H1 (cell line): Measurements from ENCODE around the gene ABHD11. TPM values are rescaled to one million over a fixed set of nuclear protein-coding genes. Genes with fewer than 3 reads are reported as not detected.

Experiments used
- NANOG ChIP-seq: IDR thresholded peaks from 2 replicates; pipeline ENCODE4 v1.6.1; 2011; ENCODE audit warnings: low read length, low read depth, mild to moderate bottlenecking, inconsistent platforms; ENCODE audit not compliant: insufficient read depth, poor library complexity, severe bottlenecking
- TAF7 ChIP-seq: optimal IDR thresholded peaks from 2 replicates; pipeline ENCODE3; 2011; ENCODE audit warnings: low read depth, mild to moderate bottlenecking, inconsistent platforms, low read length, moderate library complexity, borderline replicate concordance
- ZNF274 ChIP-seq: IDR thresholded peaks from 2 replicates; pipeline ENCODE4 v1.7.0; 2012; ENCODE audit warnings: low read length, borderline replicate concordance; ENCODE audit errors: extremely low read depth
- polyA plus RNA-seq, 7 experiments: library from polyadenylated mRNA; depleted of rRNA in 3 of 7; stranded (reverse) in 5 of 7; unstranded in 2 of 7; fragments of >200 nt in 5 of 7; fragments of 200-250 nt in 2 of 7; gene quantifications; 1 replicate in 5 of 7; 2 replicates in 1 of 7; 4 replicates in 1 of 7; pipeline versions ENCODE4 v1.2.1 to v1.2.3, GENCODE V29; 2011 to 2013; ENCODE audit warnings: missing spikeins in 2 of 7, mixed read lengths in 2 of 7
- total RNA-seq: library from RNA; stranded (reverse); fragmentation: NEBNext Ultra II Directional; extraction: Animal tissue kit (Norgen Biotek cat#: 25700); gene quantifications from 2 replicates; pipeline ENCODE4 v1.2.1, GENCODE V29; 2021
- TF ChIP-seq, protein P1 (sequence below): fragments of 300-600 bp; sonication (generic); IDR thresholded peaks from 2 replicates; pipeline ENCODE4 v1.7.1; 2012; ENCODE audit warnings: low read length, moderate library complexity, mild to moderate bottlenecking, inconsistent platforms; ENCODE audit not compliant: insufficient replicate concordance

Gene ABHD11
- total and polyA plus RNA-seq, 2 of the 8 experiments (the other 6 are each of a cell fraction or from before 2014, with no cell fraction given), result 19.8 to 42.2 TPM

- TF ChIP-seq, protein P1, sequence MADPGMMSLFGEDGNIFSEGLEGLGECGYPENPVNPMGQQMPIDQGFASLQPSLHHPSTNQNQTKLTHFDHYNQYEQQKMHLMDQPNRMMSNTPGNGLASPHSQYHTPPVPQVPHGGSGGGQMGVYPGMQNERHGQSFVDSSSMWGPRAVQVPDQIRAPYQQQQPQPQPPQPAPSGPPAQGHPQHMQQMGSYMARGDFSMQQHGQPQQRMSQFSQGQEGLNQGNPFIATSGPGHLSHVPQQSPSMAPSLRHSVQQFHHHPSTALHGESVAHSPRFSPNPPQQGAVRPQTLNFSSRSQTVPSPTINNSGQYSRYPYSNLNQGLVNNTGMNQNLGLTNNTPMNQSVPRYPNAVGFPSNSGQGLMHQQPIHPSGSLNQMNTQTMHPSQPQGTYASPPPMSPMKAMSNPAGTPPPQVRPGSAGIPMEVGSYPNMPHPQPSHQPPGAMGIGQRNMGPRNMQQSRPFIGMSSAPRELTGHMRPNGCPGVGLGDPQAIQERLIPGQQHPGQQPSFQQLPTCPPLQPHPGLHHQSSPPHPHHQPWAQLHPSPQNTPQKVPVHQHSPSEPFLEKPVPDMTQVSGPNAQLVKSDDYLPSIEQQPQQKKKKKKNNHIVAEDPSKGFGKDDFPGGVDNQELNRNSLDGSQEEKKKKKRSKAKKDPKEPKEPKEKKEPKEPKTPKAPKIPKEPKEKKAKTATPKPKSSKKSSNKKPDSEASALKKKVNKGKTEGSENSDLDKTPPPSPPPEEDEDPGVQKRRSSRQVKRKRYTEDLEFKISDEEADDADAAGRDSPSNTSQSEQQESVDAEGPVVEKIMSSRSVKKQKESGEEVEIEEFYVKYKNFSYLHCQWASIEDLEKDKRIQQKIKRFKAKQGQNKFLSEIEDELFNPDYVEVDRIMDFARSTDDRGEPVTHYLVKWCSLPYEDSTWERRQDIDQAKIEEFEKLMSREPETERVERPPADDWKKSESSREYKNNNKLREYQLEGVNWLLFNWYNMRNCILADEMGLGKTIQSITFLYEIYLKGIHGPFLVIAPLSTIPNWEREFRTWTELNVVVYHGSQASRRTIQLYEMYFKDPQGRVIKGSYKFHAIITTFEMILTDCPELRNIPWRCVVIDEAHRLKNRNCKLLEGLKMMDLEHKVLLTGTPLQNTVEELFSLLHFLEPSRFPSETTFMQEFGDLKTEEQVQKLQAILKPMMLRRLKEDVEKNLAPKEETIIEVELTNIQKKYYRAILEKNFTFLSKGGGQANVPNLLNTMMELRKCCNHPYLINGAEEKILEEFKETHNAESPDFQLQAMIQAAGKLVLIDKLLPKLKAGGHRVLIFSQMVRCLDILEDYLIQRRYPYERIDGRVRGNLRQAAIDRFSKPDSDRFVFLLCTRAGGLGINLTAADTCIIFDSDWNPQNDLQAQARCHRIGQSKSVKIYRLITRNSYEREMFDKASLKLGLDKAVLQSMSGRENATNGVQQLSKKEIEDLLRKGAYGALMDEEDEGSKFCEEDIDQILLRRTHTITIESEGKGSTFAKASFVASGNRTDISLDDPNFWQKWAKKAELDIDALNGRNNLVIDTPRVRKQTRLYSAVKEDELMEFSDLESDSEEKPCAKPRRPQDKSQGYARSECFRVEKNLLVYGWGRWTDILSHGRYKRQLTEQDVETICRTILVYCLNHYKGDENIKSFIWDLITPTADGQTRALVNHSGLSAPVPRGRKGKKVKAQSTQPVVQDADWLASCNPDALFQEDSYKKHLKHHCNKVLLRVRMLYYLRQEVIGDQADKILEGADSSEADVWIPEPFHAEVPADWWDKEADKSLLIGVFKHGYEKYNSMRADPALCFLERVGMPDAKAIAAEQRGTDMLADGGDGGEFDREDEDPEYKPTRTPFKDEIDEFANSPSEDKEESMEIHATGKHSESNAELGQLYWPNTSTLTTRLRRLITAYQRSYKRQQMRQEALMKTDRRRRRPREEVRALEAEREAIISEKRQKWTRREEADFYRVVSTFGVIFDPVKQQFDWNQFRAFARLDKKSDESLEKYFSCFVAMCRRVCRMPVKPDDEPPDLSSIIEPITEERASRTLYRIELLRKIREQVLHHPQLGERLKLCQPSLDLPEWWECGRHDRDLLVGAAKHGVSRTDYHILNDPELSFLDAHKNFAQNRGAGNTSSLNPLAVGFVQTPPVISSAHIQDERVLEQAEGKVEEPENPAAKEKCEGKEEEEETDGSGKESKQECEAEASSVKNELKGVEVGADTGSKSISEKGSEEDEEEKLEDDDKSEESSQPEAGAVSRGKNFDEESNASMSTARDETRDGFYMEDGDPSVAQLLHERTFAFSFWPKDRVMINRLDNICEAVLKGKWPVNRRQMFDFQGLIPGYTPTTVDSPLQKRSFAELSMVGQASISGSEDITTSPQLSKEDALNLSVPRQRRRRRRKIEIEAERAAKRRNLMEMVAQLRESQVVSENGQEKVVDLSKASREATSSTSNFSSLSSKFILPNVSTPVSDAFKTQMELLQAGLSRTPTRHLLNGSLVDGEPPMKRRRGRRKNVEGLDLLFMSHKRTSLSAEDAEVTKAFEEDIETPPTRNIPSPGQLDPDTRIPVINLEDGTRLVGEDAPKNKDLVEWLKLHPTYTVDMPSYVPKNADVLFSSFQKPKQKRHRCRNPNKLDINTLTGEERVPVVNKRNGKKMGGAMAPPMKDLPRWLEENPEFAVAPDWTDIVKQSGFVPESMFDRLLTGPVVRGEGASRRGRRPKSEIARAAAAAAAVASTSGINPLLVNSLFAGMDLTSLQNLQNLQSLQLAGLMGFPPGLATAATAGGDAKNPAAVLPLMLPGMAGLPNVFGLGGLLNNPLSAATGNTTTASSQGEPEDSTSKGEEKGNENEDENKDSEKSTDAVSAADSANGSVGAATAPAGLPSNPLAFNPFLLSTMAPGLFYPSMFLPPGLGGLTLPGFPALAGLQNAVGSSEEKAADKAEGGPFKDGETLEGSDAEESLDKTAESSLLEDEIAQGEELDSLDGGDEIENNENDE, result no peak
- TF ChIP-seq TAF7, result no peak
- no peak for TF ChIP-seq ZNF274
- TF ChIP-seq NANOG, result no peak
Observed at GRCh38 chr7:73721377-73721817, 17.2 kb downstream of the ABHD11 start (continued).
